Measurements from ENCODE around the gene TSPAN5. TPM values are rescaled to one million over a fixed set of nuclear protein-coding genes. Genes with fewer than 3 reads are reported as not detected.
A peak's percentile ranks its signal among the peaks of the same experiment; 100 is the strongest.

TSPAN5 gene
- polyA plus RNA-seq, 12 donors: 12.2 to 27.4 (median 17.4) TPM; not detected in 1

DNA sequence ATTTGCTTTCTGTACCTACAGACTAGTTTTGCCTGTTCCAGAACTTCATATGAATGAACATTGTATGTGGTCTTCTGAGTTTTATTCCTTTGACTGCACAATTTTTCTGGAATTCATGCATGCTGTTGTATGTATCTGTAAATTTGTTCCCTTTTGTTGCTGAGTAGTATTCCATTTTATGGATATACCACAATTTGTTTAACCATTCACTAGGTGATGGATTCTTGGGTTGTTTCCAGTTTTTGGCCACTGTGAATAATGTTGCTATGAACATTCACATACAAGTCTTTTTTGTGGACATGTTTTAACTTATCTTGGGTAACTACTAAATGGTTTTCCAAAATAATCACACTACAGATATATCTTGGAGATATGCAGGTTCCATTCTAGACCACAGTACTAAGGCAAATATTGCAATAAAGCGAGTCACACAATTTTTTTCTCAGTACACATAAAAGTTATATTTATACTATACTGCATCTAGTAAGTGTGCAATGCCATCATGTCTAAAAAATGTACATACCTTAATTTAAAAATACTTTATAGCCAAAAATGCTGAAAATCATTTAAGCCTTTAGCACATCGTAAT is 58.7 kb downstream of the TSPAN5 start:
- DNase-seq: no peak

- no peak for DNase-seq
Measured at GRCh38 chr4:98586962-98587354, 71.5 kb downstream of the TSPAN5 start.

DNA sequence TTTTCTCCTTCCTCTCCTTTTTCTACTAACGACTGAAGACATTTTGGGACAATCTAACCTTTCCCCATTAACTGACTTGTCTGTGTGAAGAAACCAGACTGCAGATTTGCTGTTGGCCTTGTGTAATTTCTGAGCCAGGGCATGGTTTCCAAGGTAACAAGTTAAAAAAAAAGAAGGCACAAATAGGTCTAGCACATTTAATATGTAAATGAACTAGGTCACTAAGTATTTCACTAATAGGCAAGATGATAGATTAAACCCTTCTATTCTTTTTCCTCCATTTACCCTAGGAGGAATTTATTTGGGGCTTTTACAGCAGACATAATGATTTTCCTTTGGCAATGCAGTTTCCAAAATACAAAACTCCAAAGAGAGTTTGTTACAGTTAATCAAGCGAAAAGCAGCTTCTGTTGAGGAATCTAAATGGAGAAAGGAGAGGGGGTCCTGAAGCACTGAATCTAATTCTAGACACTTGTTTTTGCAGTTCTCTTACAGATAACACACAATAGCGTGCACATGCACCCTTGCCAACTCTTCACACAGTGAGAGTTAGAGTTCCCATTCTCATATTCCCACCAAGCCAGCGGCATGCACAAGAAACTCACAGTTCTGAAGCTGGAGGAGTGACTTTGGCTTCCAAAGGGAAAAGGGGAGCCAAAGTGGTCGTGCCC is 72.0 kb downstream of the TSPAN5 start:
- DNase-seq: no peak

- no peak for DNase-seq
Measured at GRCh38 chr4:98585596-98585995, 72.8 kb downstream of the TSPAN5 start.

- no peak for DNase-seq
Measured at GRCh38 chr4:98584265-98584664, 74.1 kb downstream of the TSPAN5 start.

DNA sequence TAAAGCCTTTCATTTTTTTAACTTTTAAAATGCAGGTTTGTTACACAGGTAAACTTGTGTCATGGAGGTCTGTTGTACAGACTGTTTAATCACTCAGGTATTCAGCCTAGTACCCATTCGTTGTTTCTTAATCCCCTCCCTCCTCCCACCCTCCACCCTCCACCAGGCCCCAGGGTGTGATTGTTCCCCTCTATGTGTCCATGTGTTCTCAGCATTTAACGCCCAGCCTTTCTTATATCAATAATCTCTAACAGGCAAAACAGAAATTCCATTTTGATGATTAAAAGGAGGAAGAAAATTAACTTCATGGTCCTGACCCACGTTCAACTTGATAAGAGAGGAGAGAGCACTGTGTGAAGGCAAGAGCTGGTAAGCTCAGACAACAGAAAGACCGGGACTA is 75.1 kb downstream of the TSPAN5 start:
- no peak for DNase-seq

DNA sequence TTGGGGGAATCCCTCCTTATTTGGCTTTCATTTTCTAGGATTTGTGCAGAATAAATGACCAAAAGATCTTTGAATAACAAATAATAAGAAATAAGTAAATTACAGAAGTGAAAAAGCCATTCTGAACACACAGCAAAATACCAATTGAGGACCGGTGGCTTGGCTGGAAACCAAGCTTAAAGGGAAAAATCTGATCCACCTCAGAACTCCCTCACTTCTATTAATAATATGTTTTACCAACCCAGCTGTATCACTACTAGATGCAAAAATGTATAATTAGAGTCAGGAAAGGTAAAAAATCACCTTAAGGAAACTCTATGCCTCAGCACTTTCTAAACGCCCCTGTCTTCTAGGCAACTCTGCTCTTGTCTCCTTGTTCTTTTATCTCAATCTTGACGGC is 77.3 kb downstream of the TSPAN5 start:
- DNase-seq: no peak

- DNase-seq: no peak
Measured at GRCh38 chr4:98577956-98578355, 80.5 kb downstream of the TSPAN5 start.

- DNase-seq: no peak
Measured at GRCh38 chr4:98574816-98575215, 83.6 kb downstream of the TSPAN5 start.

GRCh38 chr4:98573791-98574190 is 84.6 kb downstream of the TSPAN5 start:
- no peak for DNase-seq

DNA sequence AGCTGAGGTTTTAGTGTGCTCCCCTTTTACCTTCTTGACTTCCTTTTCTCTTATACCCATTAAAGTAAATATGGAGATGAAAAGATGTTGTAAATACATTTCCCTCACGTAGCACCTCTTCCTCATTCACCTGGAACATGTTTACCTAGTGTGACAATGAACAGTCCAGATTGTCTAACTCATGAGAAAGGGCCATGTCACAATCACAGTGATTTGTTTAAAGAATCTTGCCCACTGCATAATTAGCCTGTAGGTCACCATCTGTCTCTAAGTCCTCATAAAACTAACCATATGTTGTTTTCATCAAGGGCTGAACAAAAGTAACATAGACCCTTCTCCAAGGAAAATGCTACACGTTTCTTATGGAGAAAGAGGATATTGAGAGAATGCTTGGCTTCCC is 85.7 kb downstream of the TSPAN5 start:
- DNase-seq: no peak

GRCh38 chr4:98571161-98571786 is 87.1 kb downstream of the TSPAN5 start:
- no peak for DNase-seq

DNA sequence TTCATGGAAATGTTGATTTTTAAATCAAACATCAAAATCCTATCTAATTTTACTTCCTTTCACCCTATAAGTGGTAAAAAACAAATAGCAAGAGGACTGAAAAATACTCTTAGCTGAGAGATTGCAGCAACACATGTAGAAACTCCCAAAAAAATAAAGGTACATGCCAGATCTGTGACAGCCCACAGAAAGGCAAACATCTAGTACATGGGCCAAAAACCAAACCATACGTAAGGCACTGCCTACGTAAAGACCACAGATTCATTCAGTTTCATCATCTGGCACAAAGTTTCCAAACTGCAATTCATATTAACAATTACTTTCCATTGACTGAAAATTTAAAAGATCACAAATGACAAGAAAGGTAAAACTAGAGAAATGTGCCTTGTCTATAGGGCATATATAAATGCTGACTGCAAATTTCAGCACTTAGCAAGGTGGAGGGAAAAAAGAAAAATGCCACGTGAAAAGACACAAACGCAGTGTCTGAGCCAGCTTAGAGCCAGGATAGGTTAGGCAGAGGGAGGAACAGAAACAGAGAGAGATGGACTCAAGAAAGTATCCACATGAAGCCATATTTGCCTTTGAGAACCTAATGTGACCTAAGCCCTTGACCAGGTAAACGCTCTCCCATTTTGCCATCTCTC is 88.1 kb downstream of the TSPAN5 start:
- DNase-seq: no peak

DNA sequence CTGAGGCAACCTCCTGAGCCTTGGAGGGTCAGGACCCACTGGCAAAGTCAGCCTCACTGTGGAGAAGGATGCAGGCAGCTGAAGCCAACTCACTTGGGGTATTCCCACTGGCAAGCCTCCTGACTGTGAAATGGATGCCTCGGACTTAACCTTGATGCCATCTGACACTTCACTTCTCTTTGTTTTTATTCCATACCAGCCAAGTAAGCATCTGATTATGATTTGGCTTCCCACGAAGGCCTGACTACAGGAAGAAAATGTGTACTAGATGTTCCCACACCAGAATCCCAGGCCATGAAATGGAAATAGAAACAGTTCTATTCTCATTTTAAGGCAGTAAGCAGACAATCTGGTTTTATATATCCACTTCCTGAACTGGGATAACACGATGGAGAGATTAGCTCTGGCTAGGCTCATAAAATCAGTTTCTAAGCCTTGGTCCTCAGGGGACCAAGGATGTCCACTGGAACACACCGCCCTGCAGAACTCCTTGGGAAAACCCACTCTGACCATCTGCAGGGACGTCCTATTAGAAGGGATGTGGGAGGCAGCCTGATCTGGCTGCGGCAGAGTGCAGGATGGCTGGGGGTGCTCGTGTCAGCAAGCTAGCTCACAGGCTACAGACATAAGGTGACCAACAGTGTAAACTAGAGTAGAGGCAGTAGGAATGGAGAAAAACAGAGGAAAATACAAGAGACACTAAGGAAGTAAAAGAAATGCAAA is 89.3 kb downstream of the TSPAN5 start:
- no peak for DNase-seq

DNA sequence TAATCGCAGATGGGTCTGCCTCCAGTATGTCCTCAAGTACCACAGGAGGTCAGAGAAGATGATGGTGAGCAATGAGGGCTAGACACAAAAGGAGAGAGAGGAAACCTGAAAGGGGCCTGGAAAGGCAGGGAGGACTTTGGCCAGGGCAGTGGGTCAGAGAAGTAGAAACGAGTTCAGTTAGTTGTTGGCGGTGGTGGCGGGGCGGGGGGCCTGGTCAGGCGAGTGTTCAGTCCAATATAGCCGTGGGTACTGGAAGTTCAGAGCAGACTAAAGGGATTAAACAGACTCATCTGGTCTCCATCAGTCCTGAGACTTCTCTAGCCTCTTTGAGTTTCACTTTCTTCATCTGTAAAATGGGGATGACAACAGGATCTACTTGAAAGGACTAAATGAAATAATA is 90.8 kb downstream of the TSPAN5 start:
- no peak for DNase-seq

DNA sequence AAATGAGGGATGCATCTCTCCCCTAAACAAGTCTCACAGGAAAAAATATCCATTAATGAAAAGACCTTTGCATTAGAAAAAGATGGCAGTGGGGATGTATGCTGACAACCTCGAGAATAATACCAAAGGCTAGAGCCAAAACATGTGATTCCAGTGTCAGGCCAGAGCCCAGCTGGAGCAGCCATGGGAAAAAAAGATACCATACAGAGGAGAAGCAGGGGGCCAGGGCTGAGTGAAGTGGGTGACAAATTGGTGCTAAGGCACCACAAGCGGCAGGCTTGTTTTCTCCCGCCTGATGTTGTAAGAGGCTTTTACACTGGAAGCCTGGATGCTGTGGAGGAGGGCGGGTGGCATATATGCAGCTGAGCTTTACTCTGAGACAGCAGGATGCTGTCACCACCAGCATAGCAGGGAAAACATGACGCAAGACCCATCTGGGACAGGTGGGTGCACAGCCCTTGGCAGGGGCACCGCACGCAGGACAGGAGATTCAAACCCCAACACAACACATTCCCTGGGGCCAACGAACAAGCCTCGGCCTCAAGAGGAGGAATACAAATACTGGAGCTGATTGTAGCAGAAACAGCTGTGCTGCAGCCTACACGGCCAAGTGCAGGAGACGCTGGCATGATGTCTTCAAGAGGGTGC is 91.9 kb downstream of the TSPAN5 start:
- peak; percentile 45 for DNase-seq

GRCh38 chr4:98565681-98566301 is 92.6 kb downstream of the TSPAN5 start:
- peak; percentile 61 for DNase-seq

DNA sequence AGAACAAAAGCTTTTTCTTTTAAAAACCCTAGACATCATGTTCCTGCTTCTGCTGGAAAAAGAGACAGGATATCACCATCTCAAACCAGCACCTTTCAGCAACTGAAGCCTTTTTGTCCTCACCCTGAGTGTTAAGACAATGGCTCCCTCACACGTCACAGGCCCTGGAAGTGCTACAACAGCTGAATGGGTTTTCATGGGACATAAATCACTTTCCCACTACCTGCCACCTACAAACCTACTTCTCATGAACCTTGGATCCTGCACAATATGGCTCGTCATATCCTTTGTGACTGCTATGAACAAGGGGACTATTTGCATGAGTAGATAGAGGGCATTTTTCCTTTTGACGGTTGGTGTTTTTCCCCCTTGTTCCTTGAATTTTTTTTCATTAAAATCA is 93.6 kb downstream of the TSPAN5 start:
- DNase-seq: no peak

DNA sequence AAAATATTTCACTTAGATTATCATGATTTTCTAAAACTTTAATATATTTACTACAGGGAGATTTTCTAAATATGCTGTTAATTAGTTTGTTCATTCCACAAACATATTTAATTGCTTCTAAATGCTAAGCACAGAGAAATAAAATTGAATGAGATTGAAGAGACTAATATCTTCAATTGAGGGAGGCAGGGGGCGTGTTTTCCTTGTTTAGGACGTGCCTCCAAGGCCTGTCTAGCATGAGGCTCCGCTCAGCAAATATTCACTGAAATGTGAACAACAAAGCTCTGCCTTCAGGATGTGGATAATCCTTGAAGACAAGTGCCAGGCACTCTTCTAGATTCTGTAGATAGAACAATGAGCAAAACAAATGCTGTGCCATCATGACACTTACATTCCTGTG is 98.1 kb downstream of the TSPAN5 start:
- DNase-seq: no peak

DNA sequence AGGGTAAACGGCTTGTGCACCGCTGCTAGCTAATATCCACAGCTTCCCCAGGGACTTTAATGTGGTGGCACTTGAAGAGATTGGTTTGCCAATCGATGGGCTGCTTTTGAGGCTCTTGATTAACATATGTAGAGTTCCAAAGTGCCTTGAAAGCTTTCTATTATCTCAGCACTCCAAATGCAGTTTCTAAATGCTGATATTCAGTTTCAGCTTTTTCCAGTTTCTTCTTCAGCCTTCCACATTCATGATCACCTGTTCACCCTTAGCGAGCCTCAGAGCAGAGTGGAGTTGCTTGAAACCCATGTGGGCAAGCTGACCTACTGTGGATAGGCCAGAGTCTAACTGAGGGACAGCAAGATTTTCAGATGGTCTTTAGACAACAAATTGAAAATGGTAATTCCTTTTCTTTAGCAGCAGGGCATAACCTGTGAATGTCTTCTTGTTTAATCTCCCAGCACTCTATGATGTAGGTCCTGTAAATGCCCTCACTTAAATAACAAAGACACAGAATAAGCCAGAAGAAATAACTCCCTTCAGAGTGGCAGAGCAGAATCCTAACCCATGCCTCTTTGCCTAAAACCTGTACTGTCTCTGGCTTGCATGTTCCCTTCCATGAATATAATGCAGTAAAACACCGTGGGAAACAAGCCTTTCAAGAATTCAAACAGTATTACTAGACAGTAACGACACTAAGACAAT is 99.8 kb downstream of the TSPAN5 start:
- DNase-seq: no peak

Data from muscle of arm (tissue), 12 donors.